Heart right ventricle (tissue), 16 donors: ENCODE results near the gene FBXL2. TPM values are rescaled to one million over a fixed set of nuclear protein-coding genes. Genes with fewer than 3 reads are reported as not detected.

Experiments
- ATAC-seq, 8 donors: fragments of 200-7000 bp; cut with Tn5 transposase; one replicate each; pipeline ENCODE4 v1.9.1; 2020; ENCODE audit warnings: mild to moderate bottlenecking in 8 of 8, moderate library complexity in 8 of 8, moderate number of reproducible peaks in 1 of 8
- DNase-seq, 2 donors: peaks; one replicate each; pipeline ENCODE4 v3.0.0-alpha.2; 2020
- H3K27ac ChIP-seq, 10 donors: fragments of 200-600 bp; sonication (generic) in 2 of 10; one replicate each; pipeline versions ENCODE4 v1.5.0 to v1.8.0; 2020 to 2022; ENCODE audit warnings: mild to moderate bottlenecking in 3 of 10
- H3K27me3 ChIP-seq, 7 donors: fragments of 200-600 bp; one replicate each; pipeline ENCODE4 v1.8.0; 2021 to 2022; ENCODE audit warnings: mild to moderate bottlenecking in 2 of 7
- H3K36me3 ChIP-seq, 9 donors: fragments of 200-600 bp; sonication (generic) in 1 of 9; one replicate each; pipeline versions ENCODE4 v1.5.0 to v1.8.0; 2020 to 2022; ENCODE audit warnings: mild to moderate bottlenecking in 2 of 9
- H3K4me1 ChIP-seq, 9 donors: fragments of 200-600 bp; sonication (generic) in 1 of 9; one replicate each; pipeline versions ENCODE4 v1.5.0 to v1.8.0; 2020 to 2022; ENCODE audit warnings: mild to moderate bottlenecking in 4 of 9
- H3K4me3 ChIP-seq, 10 donors: fragments of 200-600 bp; sonication (generic) in 2 of 10; one replicate each; pipeline versions ENCODE4 v1.5.0 to v1.8.0; 2020 to 2022; ENCODE audit warnings: mild to moderate bottlenecking in 7 of 10, moderate library complexity in 2 of 10
- H3K9me3 ChIP-seq, 11 donors: fragments of 200-600 bp in 10 of 11; sonication (generic) in 2 of 11; one replicate each; pipeline versions ENCODE4 v1.5.0 to v1.8.0; 2013 to 2022; ENCODE audit warnings: mild to moderate bottlenecking in 2 of 11, control low read depth in 1 of 11, moderate library complexity in 1 of 11
- CTCF ChIP-seq, 9 donors: fragments of 200-600 bp; sonication (generic) in 2 of 9; IDR thresholded peaks; one replicate each; pipeline versions ENCODE4 v1.5.0 to v1.8.0; 2021 to 2022; ENCODE audit warnings: antibody characterized with exemption in 9 of 9, mild to moderate bottlenecking in 5 of 9, moderate library complexity in 1 of 9
- WGBS, 2 donors: extraction: QIAGEN DNeasy Blood & Tissue Kit; methylation state at CpG; one replicate each; pipeline ENCODE4 v1.1.7; 2013; ENCODE audit warnings: inconsistent platforms in 1 of 2; 5-methylcytosine and 5-hydroxymethylcytosine counted together
- intact Hi-C, 10 donors: fragments of 100-400 bp; cut with DNase I; formaldehyde crosslinking; loops; one replicate each; pipeline versions ENCODE4 v1.11.1 to v1.14.2; 2022
- polyA plus RNA-seq, 2 donors: library from polyadenylated mRNA; stranded (reverse); fragments of 200-250 nt; gene quantifications; one replicate each; pipeline ENCODE4 v1.2.3, GENCODE V29; 2013
- total RNA-seq, 10 donors: library from RNA; stranded (reverse); fragmentation: NEBNext Ultra II Directional in 3 of 10; extraction: Animal tissue kit (Norgen Biotek cat#: 25700) in 3 of 10; gene quantifications; one replicate each; pipeline versions ENCODE4 v1.2.1 to v1.2.4, GENCODE V29; 2021 to 2023
- donor health status: Arrhythmogenic right ventricular cardiomyopathy.
- donor health status: ischemic (EF 13 %, LVEDD 7.1; RV severe dilation, severe dysfunction).
- donor health status: healthy with polysubstance abuse.
- donor health status: DM: no; HTN: yes; CAD: no.
- donor health status: DM: no; HTN: no; CAD: no.
- donor health status: ischemic (EF 25% LVEDD 6.9; RV normal size, moderate dysfunction).
- donor health status: ischemic (EF 25% LVEDD 5.7; RV mildly dilated, moderate dysfunction).
- donor health status: healthy.
- donor health status: DM: yes; HTN: yes; CAD: no.
- donor health status: Ischemic cardiomyopathy.
- donor health status: ischemic (EF 35%, LVEDD 5.7; RV mildly dilated, moderate dysfunction).
- donor health status: nonischemic (EF 11% LVEDD 7.7; RV severe dilation, severe dysfunction).
- donor health status: DM: yes; HTN: yes; CAD: no.
- donor health status: PGD.
- donor health status: ischemic (EF 29% LVEDD 5.4; RV normal size, mild dysfunction).
- donor health status: nonischemic (EF 23%, LVEDD 6.1; RV moderate dilation, normal function).

FBXL2 gene
- total and polyA plus RNA-seq, 12 donors, result 0.87 to 3.6 (median 2.0) TPM

- no peaks in the 10 kb centered on the region for H3K36me3 ChIP-seq
- no peak overlapping the region for H3K27ac ChIP-seq
- no peaks in the 10 kb centered on the region for H3K4me1 ChIP-seq
- H3K9me3 ChIP-seq, result peaks cover 0 to 27% (median 0%) of the 10 kb centered on the region in 11 donors
- H3K27me3 ChIP-seq, result peaks cover 0 to 9% (median 0%) of the 10 kb centered on the region in 7 donors
- H3K4me3 ChIP-seq, result no peak overlapping the region
- TF ChIP-seq CTCF (IDR thresholded peaks at IDR 0.05), result no peak
- ATAC-seq, result no peak
- intact Hi-C loops, result no loop called here
- WGBS, 2 donors, result 93 to 98% methylated on average over 1 of the region's 1 CpG
- DNase-seq, result no peak
These were observed 38.3 kb upstream of the FBXL2 start for GRCh38 chr3:33238923-33239322.

- no peak for ATAC-seq
- WGBS, 2 donors, result 72 to 74% methylated on average over 1 of the region's 1 CpG
These were observed 37.0 kb upstream of the FBXL2 start for GRCh38 chr3:33240261-33240660.

GRCh38 chr3:33246786-33247185 lies 30.5 kb upstream of the FBXL2 start:
- intact Hi-C loops, result no loop called here
- Histone ChIP-seq H3K9me3 (peaks cover 0 to 9% (median 0%) of the 10 kb centered on the region in 11 donors), H3K27ac (no peak overlapping the region), H3K4me1 (no peaks in the 10 kb centered on the region), H3K4me3 (no peak overlapping the region), H3K36me3 (no peaks in the 10 kb centered on the region), H3K27me3 (peaks cover 0 to 5% (median 0%) of the 10 kb centered on the region in 7 donors)
- ATAC-seq (no peak), DNase-seq (no peak)
- TF ChIP-seq CTCF (IDR thresholded peaks at IDR 0.05), result no peak

More at GRCh38 chr3:33240261-33240660, 37.0 kb upstream of the FBXL2 start:
- intact Hi-C loops, result no loop called here
- H3K27ac ChIP-seq, result no peak overlapping the region
- TF ChIP-seq CTCF (IDR thresholded peaks at IDR 0.05), result no peak
- H3K36me3 ChIP-seq, result no peaks in the 10 kb centered on the region
- peaks cover 0 to 27% (median 0%) of the 10 kb centered on the region in 11 donors for H3K9me3 ChIP-seq
- no peaks in the 10 kb centered on the region for H3K4me1 ChIP-seq
- peaks cover 0 to 12% (median 0%) of the 10 kb centered on the region in 7 donors for H3K27me3 ChIP-seq
- no peak overlapping the region for H3K4me3 ChIP-seq
- DNase-seq, result no peak

GRCh38 chr3:33250712-33251111 lies 26.5 kb upstream of the FBXL2 start:
- no peak for TF ChIP-seq CTCF (IDR thresholded peaks at IDR 0.05)

More at GRCh38 chr3:33250712-33251111, 26.5 kb upstream of the FBXL2 start:
- 39 to 44% methylated on average over 1 of the region's 1 CpG for WGBS, 2 donors
- Histone ChIP-seq H3K36me3 (no peaks in the 10 kb centered on the region), H3K9me3 (no peaks in the 10 kb centered on the region), H3K4me3 (no peak overlapping the region), H3K27me3 (no peaks in the 10 kb centered on the region), H3K4me1 (no peaks in the 10 kb centered on the region), H3K27ac (no peak overlapping the region)
- no peak for ATAC-seq
- DNase-seq, result no peak
- intact Hi-C loops, result no loop called here
